HG03565 (cell line): ENCODE data around the gene FFAR4.

Source experiments
- ATAC-seq: cut with Tn5 transposase; IDR thresholded peaks from one replicate; pipeline ENCODE4 v1.9.1; 2021; ENCODE audit warnings: mild to moderate bottlenecking, moderate library complexity; ENCODE audit not compliant: unreplicated experiment

FFAR4 gene

GRCh38 chr10:93570383-93570782, 3.9 kb downstream of the FFAR4 start:
- no peak for ATAC-seq

GRCh38 chr10:93572606-93573005, 6.1 kb downstream of the FFAR4 start:
- no peak for ATAC-seq

GRCh38 chr10:93573051-93573909, 6.8 kb downstream of the FFAR4 start:
- ATAC-seq: no peak

GRCh38 chr10:93573924-93574323, 7.5 kb downstream of the FFAR4 start:
- ATAC-seq: no peak

- ATAC-seq: no peak
These were observed 10.4 kb downstream of the FFAR4 start for GRCh38 chr10:93576888-93577287.

GRCh38 chr10:93577565-93577964, 11.1 kb downstream of the FFAR4 start:
- ATAC-seq: no peak

GRCh38 chr10:93579089-93579488, 12.6 kb downstream of the FFAR4 start:
- no peak for ATAC-seq

- no peak for ATAC-seq
These were observed 13.7 kb downstream of the FFAR4 start for GRCh38 chr10:93579985-93580711.

GRCh38 chr10:93580828-93581227, 14.4 kb downstream of the FFAR4 start:
- no peak for ATAC-seq

- no peak for ATAC-seq
These were observed 18.0 kb downstream of the FFAR4 start for GRCh38 chr10:93584445-93584844.

GRCh38 chr10:93589648-93590562, 23.4 kb downstream of the FFAR4 start:
- no peak for ATAC-seq

GRCh38 chr10:93590638-93591037, 24.2 kb downstream of the FFAR4 start:
- no peak for ATAC-seq

GRCh38 chr10:93591065-93591808, 24.8 kb downstream of the FFAR4 start:
- ATAC-seq: no peak

GRCh38 chr10:93593254-93593653, 26.8 kb downstream of the FFAR4 start:
- ATAC-seq: no peak

- ATAC-seq: no peak
These were observed 27.3 kb downstream of the FFAR4 start for GRCh38 chr10:93593749-93594148.

GRCh38 chr10:93594518-93594917, 28.1 kb downstream of the FFAR4 start:
- no peak for ATAC-seq

- ATAC-seq: no peak
These were observed 29.1 kb downstream of the FFAR4 start for GRCh38 chr10:93595378-93596161.

- ATAC-seq: no peak
These were observed 30.1 kb downstream of the FFAR4 start for GRCh38 chr10:93596539-93596938.

- ATAC-seq: no peak
These were observed 30.7 kb downstream of the FFAR4 start for GRCh38 chr10:93597075-93597599.
